GM13976 (cell line): ENCODE data around the gene RNU7-1.
A peak's percentile ranks its signal among the peaks of the same experiment; 100 is the strongest.

Experiments
- DNase-seq: peaks from one replicate; pipeline ENCODE4 v3.0.0; 2012; ENCODE audit warnings: low spot score
- in situ Hi-C: fragments of 300-500 bp; cut with MboI; formaldehyde crosslinking; loops from one replicate; pipeline ENCODE4 v1.12.0; 2022; ENCODE audit warnings: low sequenced_read_pairs, mixed read lengths, inconsistent platforms; ENCODE audit not compliant: unreplicated experiment
- TF ChIP-seq, protein P1 (sequence below): IDR thresholded peaks from 2 replicates; pipeline ENCODE4 v1.5.1; 2012; ENCODE audit warnings: borderline replicate concordance, mild to moderate bottlenecking; ENCODE audit not compliant: insufficient read depth; ENCODE audit errors: extremely low read depth, missing control alignments, control extremely low read depth

The RNU7-1 gene

GRCh38 chr12:6914246-6914946 is 29.2 kb upstream of the RNU7-1 start, which contains the start of gene ENO2:
Gene ENO2 (plus strand): TSS chr12:6914580. CDS start chr12:6915833, 1,253 bp downstream.
- TF ChIP-seq, protein P1, sequence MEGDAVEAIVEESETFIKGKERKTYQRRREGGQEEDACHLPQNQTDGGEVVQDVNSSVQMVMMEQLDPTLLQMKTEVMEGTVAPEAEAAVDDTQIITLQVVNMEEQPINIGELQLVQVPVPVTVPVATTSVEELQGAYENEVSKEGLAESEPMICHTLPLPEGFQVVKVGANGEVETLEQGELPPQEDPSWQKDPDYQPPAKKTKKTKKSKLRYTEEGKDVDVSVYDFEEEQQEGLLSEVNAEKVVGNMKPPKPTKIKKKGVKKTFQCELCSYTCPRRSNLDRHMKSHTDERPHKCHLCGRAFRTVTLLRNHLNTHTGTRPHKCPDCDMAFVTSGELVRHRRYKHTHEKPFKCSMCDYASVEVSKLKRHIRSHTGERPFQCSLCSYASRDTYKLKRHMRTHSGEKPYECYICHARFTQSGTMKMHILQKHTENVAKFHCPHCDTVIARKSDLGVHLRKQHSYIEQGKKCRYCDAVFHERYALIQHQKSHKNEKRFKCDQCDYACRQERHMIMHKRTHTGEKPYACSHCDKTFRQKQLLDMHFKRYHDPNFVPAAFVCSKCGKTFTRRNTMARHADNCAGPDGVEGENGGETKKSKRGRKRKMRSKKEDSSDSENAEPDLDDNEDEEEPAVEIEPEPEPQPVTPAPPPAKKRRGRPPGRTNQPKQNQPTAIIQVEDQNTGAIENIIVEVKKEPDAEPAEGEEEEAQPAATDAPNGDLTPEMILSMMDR: no peak
- in situ Hi-C loops: no loop called here
- peak; percentile 90 for DNase-seq

GRCh38 chr12:6914947-6915788 is 28.4 kb upstream of the RNU7-1 start:
- DNase-seq: peak; percentile 72
- TF ChIP-seq, protein P1: no peak
- in situ Hi-C loops: no loop called here

- in situ Hi-C loops: no loop called here
These were observed 27.8 kb upstream of the RNU7-1 start for GRCh38 chr12:6915789-6916285.

GRCh38 chr12:6916426-6917200 is 27.0 kb upstream of the RNU7-1 start:
- TF ChIP-seq, protein P1: no peak
- no peak for DNase-seq
- in situ Hi-C loops: no loop called here

More at GRCh38 chr12:6915789-6916285, 27.8 kb upstream of the RNU7-1 start:
- no peak for DNase-seq
- TF ChIP-seq, protein P1: no peak

- TF ChIP-seq, protein P1: no peak
- in situ Hi-C loops: no loop called here
- no peak for DNase-seq
These were observed 26.0 kb upstream of the RNU7-1 start for GRCh38 chr12:6917491-6918231.

DNA sequence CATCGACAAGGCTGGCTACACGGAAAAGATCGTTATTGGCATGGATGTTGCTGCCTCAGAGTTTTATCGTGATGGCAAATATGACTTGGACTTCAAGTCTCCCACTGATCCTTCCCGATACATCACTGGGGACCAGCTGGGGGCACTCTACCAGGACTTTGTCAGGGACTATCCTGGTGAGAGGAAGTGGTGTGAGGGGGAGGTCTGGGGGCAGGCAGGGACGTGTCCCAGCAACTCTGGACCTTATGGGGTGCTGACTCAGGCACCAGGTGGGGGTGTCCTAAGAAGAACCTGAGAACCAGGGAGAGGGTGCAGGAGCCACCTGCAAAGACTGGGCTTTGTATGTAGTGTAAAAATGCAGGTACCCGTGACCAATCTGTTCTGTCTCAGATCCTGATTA is 24.0 kb upstream of the RNU7-1 start:
- in situ Hi-C loops: no loop called here
- no peak for DNase-seq
- TF ChIP-seq, protein P1: no peak
